Neuronal stem cell (in vitro differentiated cells): ENCODE results near the gene DGKD.
A peak's percentile ranks its signal among the peaks of the same experiment; 100 is the strongest.

Source experiments
- DNase-seq: peaks from one replicate; pipeline ENCODE4 v3.0.0-alpha.2; 2013; ENCODE audit warnings: low spot score
- H2AFZ ChIP-seq: one replicate; pipeline ENCODE4 v1.6.1; 2013; ENCODE audit warnings: mild to moderate bottlenecking, low read length, inconsistent platforms
- H2AK5ac ChIP-seq: 2 replicates; pipeline ENCODE4 v1.6.1; 2013; ENCODE audit warnings: low read depth, mild to moderate bottlenecking, inconsistent platforms, low read length, moderate library complexity, mixed read lengths
- H2BK120ac ChIP-seq: 2 replicates; pipeline ENCODE4 v1.6.1; 2013; ENCODE audit warnings: low read depth, mild to moderate bottlenecking, inconsistent platforms, low read length, moderate library complexity, mixed read lengths
- H2BK12ac ChIP-seq: one replicate; pipeline ENCODE4 v1.6.1; 2013; ENCODE audit warnings: low read length, inconsistent platforms
- H2BK15ac ChIP-seq: 2 replicates; pipeline ENCODE4 v1.6.1; 2013; ENCODE audit warnings: mild to moderate bottlenecking, low read length, inconsistent platforms, mixed read lengths
- H2BK5ac ChIP-seq: one replicate; pipeline ENCODE4 v1.6.1; 2013; ENCODE audit warnings: inconsistent platforms, mild to moderate bottlenecking, low read length, moderate library complexity
- H3K14ac ChIP-seq: one replicate; pipeline ENCODE4 v1.6.1; 2013; ENCODE audit warnings: low read length, inconsistent platforms
- H3K18ac ChIP-seq: 2 replicates; pipeline ENCODE4 v1.6.1; 2013; ENCODE audit warnings: low read length, inconsistent platforms
- H3K23ac ChIP-seq: 2 replicates; pipeline ENCODE4 v1.6.1; 2013; ENCODE audit warnings: low read depth, mild to moderate bottlenecking, mixed read lengths, low read length, inconsistent platforms; ENCODE audit not compliant: poor library complexity
- H3K27ac ChIP-seq: replicated peaks from 3 replicates; pipeline ENCODE4 v1.5.1; 2013; ENCODE audit warnings: low read length, inconsistent platforms
- H3K27me3 ChIP-seq, 3 experiments: 2 replicates each; pipeline ENCODE4 v1.6.1; 2013; ENCODE audit warnings: low read length in 3 of 3, mild to moderate bottlenecking in 2 of 3, inconsistent platforms in 1 of 3, low read depth in 1 of 3, mixed read lengths in 1 of 3, moderate library complexity in 1 of 3; ENCODE audit not compliant: control insufficient read depth in 3 of 3, insufficient read depth in 3 of 3
- H3K36me3 ChIP-seq, 2 donors: replicated peaks in 1 of 2; 2 replicates each; pipeline ENCODE4 v1.6.1; 2013; ENCODE audit warnings: low read length in 2 of 2; ENCODE audit not compliant: control insufficient read depth in 2 of 2, insufficient read depth in 2 of 2
- H3K4ac ChIP-seq: 2 replicates; pipeline ENCODE4 v1.6.1; 2013; ENCODE audit warnings: inconsistent platforms, mild to moderate bottlenecking, low read length, moderate library complexity
- H3K4me1 ChIP-seq, 2 donors: 1 replicate in 1 of 2; 2 replicates in 1 of 2; pipeline ENCODE4 v1.6.1; 2013; ENCODE audit warnings: low read length in 2 of 2, low read depth in 1 of 2; ENCODE audit not compliant: control insufficient read depth in 2 of 2, insufficient read depth in 1 of 2
- H3K4me2 ChIP-seq: one replicate; pipeline ENCODE4 v1.6.1; 2013; ENCODE audit warnings: mild to moderate bottlenecking, low read length, inconsistent platforms; ENCODE audit not compliant: insufficient read depth, poor library complexity, severe bottlenecking
- H3K4me3 ChIP-seq, 2 donors: 2 replicates each; pipeline ENCODE4 v1.5.1; 2013; ENCODE audit warnings: low read length in 2 of 2, mild to moderate bottlenecking in 2 of 2, inconsistent platforms in 1 of 2, moderate library complexity in 1 of 2
- H3K79me1 ChIP-seq: one replicate; pipeline ENCODE4 v1.6.1; 2013; ENCODE audit warnings: low read depth, mild to moderate bottlenecking, inconsistent platforms, low read length, moderate library complexity
- H3K9ac ChIP-seq: one replicate; pipeline ENCODE4 v1.6.1; 2013; ENCODE audit warnings: mild to moderate bottlenecking, low read depth, low read length, inconsistent platforms; ENCODE audit not compliant: poor library complexity
- H3K9me3 ChIP-seq, 2 donors: replicated peaks in 1 of 2; 2 replicates each; pipeline versions ENCODE3 to v1.6.1; 2013; ENCODE audit warnings: low read length in 2 of 2, mild to moderate bottlenecking in 2 of 2, inconsistent platforms in 1 of 2, low read depth in 1 of 2, mixed read lengths in 1 of 2, moderate library complexity in 1 of 2; ENCODE audit not compliant: control insufficient read depth in 2 of 2, insufficient read depth in 1 of 2
- H4K8ac ChIP-seq: one replicate; pipeline ENCODE4 v1.6.1; 2013; ENCODE audit warnings: low read depth, mild to moderate bottlenecking, inconsistent platforms, low read length, moderate library complexity
- H4K91ac ChIP-seq: one replicate; pipeline ENCODE4 v1.6.1; 2013; ENCODE audit warnings: low read length, low read depth, mild to moderate bottlenecking, inconsistent platforms; ENCODE audit not compliant: poor library complexity
- WGBS, 2 donors: extraction: QIAGEN DNeasy Blood & Tissue Kit; methylation state at CpG; one replicate each; pipeline ENCODE4 v1.1.7; 2013; ENCODE audit warnings: missing lambda C conversion rate in 2 of 2, mixed read lengths in 1 of 2; ENCODE audit not compliant: insufficient read length in 2 of 2, insufficient replicate concordance in 1 of 2; ENCODE audit errors: extremely low coverage in 2 of 2; 5-methylcytosine and 5-hydroxymethylcytosine counted together

DGKD gene

GRCh38 chr2:233464531-233465240 is 110.4 kb downstream of the DGKD start:
- Histone ChIP-seq H3K18ac (no peak overlapping the region), H2AK5ac (no peak overlapping the region), H2BK12ac (no peak overlapping the region), H4K8ac (peak overlapping the region; percentile 6), H3K4ac (no peak overlapping the region), H3K14ac (no peak overlapping the region), H3K27ac (no peak overlapping the region), H3K9ac (no peak overlapping the region), H3K4me3 (no peak overlapping the region), H3K36me3 (peaks cover 33 to 91% of the 10 kb centered on the region in 2 donors), H3K4me1 (no peaks in the 10 kb centered on the region), H3K27me3 (no peaks in the 10 kb centered on the region), H2BK5ac (no peak overlapping the region), H2BK120ac (no peak overlapping the region), H4K91ac (no peak overlapping the region), H3K79me1 (no peaks in the 10 kb centered on the region), H3K4me2 (no peak overlapping the region), H2BK15ac (no peak overlapping the region), H3K23ac (no peak overlapping the region), H2AFZ (no peak overlapping the region), H3K9me3 (peaks cover 0 to 4% of the 10 kb centered on the region in 2 donors)
- DNase-seq, result no peak
- WGBS, 2 donors, result no CpG with 5 or more reads among the region's 16 CpGs

- H4K8ac ChIP-seq, result no peak overlapping the region
- WGBS, 2 donors, result no CpG with 5 or more reads among the region's 20 CpGs
- H3K4me1 ChIP-seq, result peaks cover 0 to 1% of the 10 kb centered on the region in 2 donors
- H2BK15ac ChIP-seq, result no peak overlapping the region
- no peak overlapping the region for H2BK120ac ChIP-seq
- peaks cover 28 to 82% of the 10 kb centered on the region in 2 donors for H3K36me3 ChIP-seq
- H3K18ac ChIP-seq, result peak overlapping the region; percentile 48
- no peak overlapping the region for H2BK12ac ChIP-seq
- H3K79me1 ChIP-seq, result no peaks in the 10 kb centered on the region
- peaks cover 0 to 4% of the 10 kb centered on the region in 2 donors for H3K9me3 ChIP-seq
- H2AK5ac ChIP-seq, result no peak overlapping the region
- no peak overlapping the region for H3K14ac ChIP-seq
- H3K23ac ChIP-seq, result peak overlapping the region; percentile 80
- H2AFZ ChIP-seq, result no peak overlapping the region
- no peak overlapping the region for H4K91ac ChIP-seq
- no peak overlapping the region for H3K9ac ChIP-seq
- H3K27ac ChIP-seq, result no peak overlapping the region
- H3K4me2 ChIP-seq, result no peak overlapping the region
- no peak overlapping the region for H3K4me3 ChIP-seq
- H3K4ac ChIP-seq, result no peak overlapping the region
- no peak for DNase-seq
- H3K27me3 ChIP-seq, result no peaks in the 10 kb centered on the region
- H2BK5ac ChIP-seq, result no peak overlapping the region
Observed at GRCh38 chr2:233466991-233467603, 112.8 kb downstream of the DGKD start.

- Histone ChIP-seq H3K9me3 (peaks cover 0 to 4% of the 10 kb centered on the region in 2 donors), H2BK12ac (no peak overlapping the region), H3K36me3 (peaks cover 23 to 73% of the 10 kb centered on the region in 2 donors), H4K91ac (no peak overlapping the region), H3K14ac (peak overlapping the region; percentile 94), H4K8ac (no peak overlapping the region), H2BK120ac (no peak overlapping the region), H3K9ac (no peak overlapping the region), H2AFZ (no peak overlapping the region), H3K27ac (no peak overlapping the region), H3K18ac (no peak overlapping the region), H3K4ac (no peak overlapping the region), H2BK5ac (no peak overlapping the region), H3K4me3 (no peak overlapping the region), H2BK15ac (no peak overlapping the region), H3K4me1 (peaks cover 0 to 1% of the 10 kb centered on the region in 2 donors), H2AK5ac (peak overlapping the region; percentile 28), H3K23ac (no peak overlapping the region), H3K79me1 (no peaks in the 10 kb centered on the region), H3K27me3 (no peaks in the 10 kb centered on the region), H3K4me2 (no peak overlapping the region)
- no CpG with 5 or more reads among the region's 22 CpGs for WGBS, 2 donors
- DNase-seq, result no peak
Observed at GRCh38 chr2:233468047-233468740, 113.9 kb downstream of the DGKD start.

- Histone ChIP-seq H3K23ac (peak overlapping the region; percentile 91), H3K4me1 (peaks cover 0 to 1% of the 10 kb centered on the region in 2 donors), H3K9ac (no peak overlapping the region), H2AK5ac (no peak overlapping the region), H3K4me2 (no peak overlapping the region), H3K9me3 (peaks cover 0 to 4% of the 10 kb centered on the region in 2 donors), H3K79me1 (no peaks in the 10 kb centered on the region), H3K27me3 (no peaks in the 10 kb centered on the region), H2BK5ac (no peak overlapping the region), H2AFZ (no peak overlapping the region), H3K14ac (peak overlapping the region; percentile 94), H2BK120ac (no peak overlapping the region), H3K18ac (no peak overlapping the region), H3K4me3 (no peak overlapping the region), H3K27ac (no peak overlapping the region), H3K4ac (no peak overlapping the region), H4K8ac (no peak overlapping the region), H4K91ac (no peak overlapping the region), H2BK12ac (no peak overlapping the region), H2BK15ac (no peak overlapping the region), H3K36me3 (peaks cover 19 to 68% of the 10 kb centered on the region in 2 donors)
- DNase-seq, result no peak
- WGBS, 2 donors, result no CpG with 5 or more reads among the region's 8 CpGs
Observed at GRCh38 chr2:233468741-233469110, 114.4 kb downstream of the DGKD start.
